ENCODE measurements around the gene FUT6. TPM values are rescaled to one million over a fixed set of nuclear protein-coding genes. Genes with fewer than 3 reads are reported as not detected.

FUT6 gene
- total RNA-seq, 1 donor from 2014 or later: not detected

- H3K27me3 Mint-ChIP-seq: peaks cover 17% of the 10 kb centered on the region
- H3K36me3 Mint-ChIP-seq (ENCODE audit: insufficient read depth): no peaks in the 10 kb centered on the region
- H3K9me3 Mint-ChIP-seq (ENCODE audit: low read depth): no peaks in the 10 kb centered on the region
- no peak overlapping the region for H3K27ac Mint-ChIP-seq
- H3K4me3 Mint-ChIP-seq (ENCODE audit: low read depth): no peak overlapping the region
- no peak for DNase-seq (ENCODE audit: low spot score, unreplicated experiment)
- H3K4me1 Mint-ChIP-seq (ENCODE audit: low read depth): no peaks in the 10 kb centered on the region
- TF ChIP-seq CTCF (IDR thresholded peaks at IDR 0.05; ENCODE audit: unreplicated experiment): no peak
Observed at GRCh38 chr19:5821521-5822180, 17.9 kb downstream of the FUT6 start.

GRCh38 chr19:5820785-5821184, 18.7 kb downstream of the FUT6 start:
- peaks cover 23% of the 10 kb centered on the region for H3K27me3 Mint-ChIP-seq
- no peak for DNase-seq (ENCODE audit: low spot score, unreplicated experiment)
- no peaks in the 10 kb centered on the region for H3K36me3 Mint-ChIP-seq (ENCODE audit: insufficient read depth)
- H3K27ac Mint-ChIP-seq: peak overlapping the region; percentile 62
- no peaks in the 10 kb centered on the region for H3K9me3 Mint-ChIP-seq (ENCODE audit: low read depth)
- H3K4me1 Mint-ChIP-seq (ENCODE audit: low read depth): no peaks in the 10 kb centered on the region
- TF ChIP-seq CTCF (IDR thresholded peaks at IDR 0.05; ENCODE audit: unreplicated experiment): no peak
- no peak overlapping the region for H3K4me3 Mint-ChIP-seq (ENCODE audit: low read depth)

- Mint-ChIP-seq H3K36me3 (ENCODE audit: insufficient read depth) (no peaks in the 10 kb centered on the region), H3K4me3 (ENCODE audit: low read depth) (no peak overlapping the region), H3K27ac (no peak overlapping the region), H3K27me3 (peaks cover 26% of the 10 kb centered on the region), H3K9me3 (ENCODE audit: low read depth) (no peaks in the 10 kb centered on the region), H3K4me1 (ENCODE audit: low read depth) (no peaks in the 10 kb centered on the region)
- DNase-seq (ENCODE audit: low spot score, unreplicated experiment): no peak
- TF ChIP-seq CTCF (IDR thresholded peaks at IDR 0.05; ENCODE audit: unreplicated experiment): no peak
Observed at GRCh38 chr19:5818594-5818993, 20.9 kb downstream of the FUT6 start.

GRCh38 chr19:5817218-5817617, 22.3 kb downstream of the FUT6 start:
- H3K27me3 Mint-ChIP-seq: peaks cover 26% of the 10 kb centered on the region
- no peak for TF ChIP-seq CTCF (IDR thresholded peaks at IDR 0.05; ENCODE audit: unreplicated experiment)
- no peak for DNase-seq (ENCODE audit: low spot score, unreplicated experiment)
- H3K27ac Mint-ChIP-seq: no peak overlapping the region
- H3K36me3 Mint-ChIP-seq (ENCODE audit: insufficient read depth): no peaks in the 10 kb centered on the region
- H3K4me1 Mint-ChIP-seq (ENCODE audit: low read depth): no peaks in the 10 kb centered on the region
- H3K4me3 Mint-ChIP-seq (ENCODE audit: low read depth): no peak overlapping the region
- H3K9me3 Mint-ChIP-seq (ENCODE audit: low read depth): no peaks in the 10 kb centered on the region

- no peak for DNase-seq (ENCODE audit: low spot score, unreplicated experiment)
- H3K4me1 Mint-ChIP-seq (ENCODE audit: low read depth): no peaks in the 10 kb centered on the region
- H3K27me3 Mint-ChIP-seq: peaks cover 23% of the 10 kb centered on the region
- H3K4me3 Mint-ChIP-seq (ENCODE audit: low read depth): no peak overlapping the region
- TF ChIP-seq CTCF (IDR thresholded peaks at IDR 0.05; ENCODE audit: unreplicated experiment): no peak
- no peak overlapping the region for H3K27ac Mint-ChIP-seq
- H3K36me3 Mint-ChIP-seq (ENCODE audit: insufficient read depth): no peaks in the 10 kb centered on the region
- no peaks in the 10 kb centered on the region for H3K9me3 Mint-ChIP-seq (ENCODE audit: low read depth)
Observed at GRCh38 chr19:5814852-5815246, 24.7 kb downstream of the FUT6 start.

Data from progenitor cell of endocrine pancreas (in vitro differentiated cells).